IPS-18c (cell line): ENCODE measurements around the gene SH3RF3.
"Not testable (repeated sequence)": the region's sequence is repeated elsewhere in the genome, so short reads cannot be mapped to it uniquely, and the experiment has no call there.

Source experiments
- H3K4me3 ChIP-seq: 2 replicates; pipeline ENCODE4 v1.7.0; 2013; ENCODE audit warnings: low read depth, mild to moderate bottlenecking, low read length, moderate library complexity; ENCODE audit not compliant: insufficient read depth
- H3K9me3 ChIP-seq: one replicate; pipeline ENCODE4 v1.6.1; 2013; ENCODE audit warnings: mild to moderate bottlenecking, low read length, moderate library complexity; ENCODE audit not compliant: control insufficient read depth, insufficient read depth

The SH3RF3 gene

DNA sequence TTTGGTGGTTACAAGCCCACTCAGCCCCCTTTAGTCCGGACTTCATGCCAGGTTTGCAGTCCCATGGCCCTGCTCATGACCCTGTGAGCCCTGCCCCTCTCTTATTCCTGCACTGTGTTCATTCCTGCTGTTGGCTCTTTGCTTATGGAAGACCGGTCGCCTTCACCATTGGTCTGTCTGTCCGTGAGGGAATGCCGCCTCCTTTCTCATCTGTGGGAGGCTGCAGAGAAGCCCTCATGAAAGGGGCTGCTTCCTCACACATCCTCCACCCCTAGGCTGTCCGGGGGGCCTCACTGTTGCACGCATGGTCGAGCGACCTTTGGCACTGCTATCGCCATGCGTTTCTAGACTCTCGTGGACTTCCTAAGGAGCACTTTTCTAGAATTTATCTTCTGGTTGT, 16.3 kb downstream of the SH3RF3 start:
- no peak overlapping the region for H3K4me3 ChIP-seq
- peaks cover 2% of the 10 kb centered on the region for H3K9me3 ChIP-seq

GRCh38 chr2:109147405-109147804, 18.4 kb downstream of the SH3RF3 start:
- H3K9me3 ChIP-seq = peaks cover 2% of the 10 kb centered on the region
- no peak overlapping the region for H3K4me3 ChIP-seq

GRCh38 chr2:109148117-109148746, 19.2 kb downstream of the SH3RF3 start:
- H3K4me3 ChIP-seq = no peak overlapping the region
- peaks cover 2% of the 10 kb centered on the region for H3K9me3 ChIP-seq

DNA sequence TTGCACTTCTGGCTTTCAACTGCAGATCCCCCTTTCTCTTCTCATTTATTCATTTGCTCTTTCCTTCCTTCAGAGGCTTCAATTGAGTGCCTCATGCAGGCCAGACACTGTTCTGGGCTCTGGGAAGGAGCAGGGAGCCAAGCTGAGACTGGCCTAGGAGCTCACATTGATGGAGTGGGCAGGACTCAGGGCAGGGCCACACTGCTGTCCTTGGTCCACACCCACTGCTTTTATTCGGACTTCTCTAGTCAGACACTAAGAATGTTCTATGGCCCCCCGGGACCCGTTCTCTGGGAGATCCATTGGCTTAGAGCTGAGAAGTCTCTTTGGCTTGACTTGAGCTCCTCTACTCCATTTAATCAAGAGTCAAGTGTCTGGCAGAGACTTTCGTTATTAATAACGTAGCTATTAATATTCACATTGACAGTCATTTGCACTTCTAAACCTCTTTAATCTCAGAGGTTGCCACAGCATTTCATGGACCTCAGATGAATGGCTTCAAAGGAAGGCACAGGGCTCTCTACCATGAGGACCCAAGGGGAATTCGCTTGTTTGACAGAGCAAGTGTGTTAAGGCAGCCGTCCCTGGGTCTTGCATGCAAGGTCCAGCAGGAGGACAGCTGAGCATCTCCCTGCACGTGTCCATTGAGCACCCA, 20.1 kb downstream of the SH3RF3 start:
- Histone ChIP-seq H3K9me3 (peaks cover 2% of the 10 kb centered on the region), H3K4me3 (no peak overlapping the region)

- Histone ChIP-seq H3K4me3 (no peak overlapping the region), H3K9me3 (peaks cover 2% of the 10 kb centered on the region)
Observed at GRCh38 chr2:109150559-109150958, 21.6 kb downstream of the SH3RF3 start.

GRCh38 chr2:109151519-109151918, 22.5 kb downstream of the SH3RF3 start:
- Histone ChIP-seq H3K9me3 (peaks cover 2% of the 10 kb centered on the region), H3K4me3 (no peak overlapping the region)

GRCh38 chr2:109153005-109153784, 24.2 kb downstream of the SH3RF3 start:
- Histone ChIP-seq H3K9me3 (peaks cover 1% of the 10 kb centered on the region), H3K4me3 (no peak overlapping the region)

GRCh38 chr2:109153807-109154206, 24.8 kb downstream of the SH3RF3 start:
- Histone ChIP-seq H3K4me3 (no peak overlapping the region), H3K9me3 (no peaks in the 10 kb centered on the region)

- no peaks in the 10 kb centered on the region for H3K9me3 ChIP-seq
- no peak overlapping the region for H3K4me3 ChIP-seq
Observed at GRCh38 chr2:109154226-109154625, 25.2 kb downstream of the SH3RF3 start.

DNA sequence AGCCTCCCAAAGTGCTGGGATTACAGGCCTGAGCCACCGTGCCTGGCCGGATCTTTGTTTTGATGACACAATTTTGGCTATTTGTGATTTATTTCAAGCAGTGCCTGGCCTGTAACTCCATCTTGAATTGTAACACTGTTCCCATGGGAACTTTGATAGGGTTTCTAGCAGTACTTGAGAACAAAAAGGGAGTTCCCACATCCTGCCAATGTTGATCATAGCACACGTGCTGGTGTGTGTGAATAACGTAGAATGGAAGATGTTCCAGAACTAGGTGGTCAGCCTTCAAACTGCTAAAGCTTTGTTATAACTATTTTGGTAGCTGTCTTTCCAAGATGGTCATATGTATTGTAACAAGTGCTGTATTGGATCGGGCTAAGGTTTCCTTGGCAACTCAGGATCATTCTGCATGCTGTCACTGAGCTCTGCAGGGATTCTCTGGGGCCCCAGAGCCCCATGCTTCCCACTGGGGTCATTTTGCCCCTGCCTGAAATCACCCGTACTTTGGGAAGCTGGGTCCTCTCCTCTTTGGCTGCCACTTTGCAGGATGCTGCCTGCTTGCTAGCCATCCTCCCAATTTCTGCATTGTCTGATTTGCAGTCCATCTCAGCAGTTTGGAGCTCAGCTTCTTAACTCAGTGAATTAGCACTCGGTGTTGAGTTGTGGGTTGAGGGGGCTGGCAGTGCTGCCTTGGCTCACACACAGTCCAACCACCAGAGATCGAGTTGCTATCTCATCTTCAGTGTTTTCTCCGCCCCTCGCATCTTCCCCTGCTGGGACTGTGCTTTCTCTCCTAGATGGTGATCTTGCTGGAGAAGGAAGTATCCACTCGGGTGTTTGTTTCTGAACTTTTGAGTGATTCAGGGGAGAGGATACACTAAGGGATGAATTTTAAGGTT, 26.8 kb downstream of the SH3RF3 start:
- H3K9me3 ChIP-seq = no peaks in the 10 kb centered on the region
- no peak overlapping the region for H3K4me3 ChIP-seq

DNA sequence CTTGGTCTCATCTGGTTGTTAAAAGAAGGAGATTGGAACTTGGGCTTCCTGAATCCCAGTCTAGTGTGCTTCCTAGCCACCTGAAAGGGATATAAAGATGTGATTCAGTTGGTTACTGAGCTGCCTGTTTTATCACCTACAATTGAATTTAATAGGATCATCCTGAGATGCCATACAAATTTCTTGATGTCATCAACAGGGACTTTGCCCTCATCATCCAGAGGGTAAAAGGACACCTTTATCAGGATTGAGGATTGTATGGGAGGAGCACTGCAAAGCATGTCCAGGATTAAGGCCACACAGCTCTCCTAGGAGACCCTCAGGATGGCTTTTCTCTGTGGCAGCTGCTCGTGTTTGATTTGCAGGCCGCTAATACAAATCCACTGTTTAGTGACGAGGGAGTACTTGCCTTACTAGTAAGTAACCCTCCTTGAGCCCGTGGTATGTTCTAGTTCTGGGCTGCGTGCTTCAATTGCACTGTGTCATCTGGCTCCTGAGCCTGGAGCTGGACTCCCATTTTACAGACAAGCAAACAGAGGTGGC, 28.6 kb downstream of the SH3RF3 start:
- Histone ChIP-seq H3K4me3 (no peak overlapping the region), H3K9me3 (no peaks in the 10 kb centered on the region)

- H3K9me3 ChIP-seq = no peaks in the 10 kb centered on the region
- H3K4me3 ChIP-seq = no peak overlapping the region
Observed at GRCh38 chr2:109158237-109158636, 29.2 kb downstream of the SH3RF3 start.

- H3K9me3 ChIP-seq = no peaks in the 10 kb centered on the region
- H3K4me3 ChIP-seq = no peak overlapping the region
Observed at GRCh38 chr2:109159096-109159495, 30.1 kb downstream of the SH3RF3 start.

GRCh38 chr2:109160714-109161440, 31.9 kb downstream of the SH3RF3 start:
- H3K4me3 ChIP-seq = no peak overlapping the region
- no peaks in the 10 kb centered on the region for H3K9me3 ChIP-seq

DNA sequence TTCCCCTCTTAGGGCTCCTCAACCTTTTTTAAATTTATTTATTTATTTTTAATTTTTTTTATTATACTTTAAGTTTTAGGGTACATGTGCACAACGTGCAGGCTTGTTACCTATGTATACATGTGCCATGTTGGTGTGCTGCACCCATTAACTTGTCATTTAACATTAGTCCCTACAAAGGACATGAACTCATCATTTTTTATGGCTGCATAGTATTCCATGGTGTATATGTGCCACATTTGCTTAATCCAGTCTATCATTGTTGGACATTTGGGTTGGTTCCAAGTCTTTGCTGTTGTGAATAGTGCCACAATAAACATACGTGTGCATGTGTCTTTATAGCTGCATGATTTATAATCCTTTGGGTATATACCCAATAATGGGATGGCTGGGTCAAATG, 33.4 kb downstream of the SH3RF3 start:
- H3K4me3 ChIP-seq, H3K9me3 ChIP-seq: not testable (repeated sequence)

DNA sequence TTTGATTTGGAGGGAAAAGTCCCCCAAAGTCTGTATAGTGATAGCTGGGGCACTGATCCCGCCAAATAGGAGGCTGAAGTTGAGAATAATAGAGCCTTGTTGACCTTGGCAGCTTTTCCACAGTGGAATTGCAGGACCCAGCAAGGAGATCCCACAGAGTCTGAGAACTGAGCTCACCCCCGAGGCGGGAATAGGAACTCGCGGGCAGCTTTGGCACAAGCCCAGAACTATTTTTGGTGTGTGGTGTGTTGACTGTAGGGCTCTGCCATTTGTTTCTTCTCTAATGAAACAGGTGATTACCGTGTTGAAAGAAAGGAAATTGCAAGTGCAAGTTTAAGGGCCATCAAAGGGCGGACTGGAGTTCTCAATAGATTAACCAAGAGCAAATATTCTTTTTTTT, 34.0 kb downstream of the SH3RF3 start:
- no peaks in the 10 kb centered on the region for H3K9me3 ChIP-seq
- no peak overlapping the region for H3K4me3 ChIP-seq
